GM23338 (cell line): ENCODE results near the gene PPP1R16B. TPM values are rescaled to one million over a fixed set of nuclear protein-coding genes. Genes with fewer than 3 reads are reported as not detected.

ENCODE experiments used
- ATAC-seq: fragments of 200-7000 bp; cut with Tn5 transposase; 3 replicates; pipeline ENCODE4 v1.9.1; 2020
- DNase-seq: peaks from one replicate; pipeline ENCODE4 v3.0.0-alpha.2; 2015; ENCODE audit warnings: low spot score
- H2AFZ ChIP-seq: fragments of 200-600 bp; sonication (generic); 2 replicates; pipeline ENCODE4 v1.8.0; 2016; ENCODE audit warnings: antibody characterized with exemption, mild to moderate bottlenecking, moderate library complexity
- H3F3A ChIP-seq: fragments of 200-600 bp; sonication (generic); replicated peaks from 2 replicates; pipeline ENCODE4 v1.8.0; 2017; ENCODE audit warnings: antibody characterized with exemption, mixed run types, low read depth
- H3K27ac ChIP-seq: fragments of 200-600 bp; sonication (generic); 2 replicates; pipeline ENCODE4 v1.6.1; 2016; ENCODE audit warnings: low read depth
- H3K27me3 ChIP-seq: fragments of 200-600 bp; sonication (generic); 2 replicates; pipeline ENCODE4 v1.8.0; 2016; ENCODE audit warnings: mild to moderate bottlenecking, mixed run types, moderate library complexity; ENCODE audit not compliant: insufficient read depth
- H3K36me3 ChIP-seq: fragments of 200-600 bp; sonication (generic); 2 replicates; pipeline ENCODE4 v1.8.0; 2016; ENCODE audit warnings: mild to moderate bottlenecking; ENCODE audit not compliant: insufficient read depth
- H3K4me1 ChIP-seq: fragments of 200-600 bp; sonication (generic); 2 replicates; pipeline ENCODE4 v1.8.0; 2016; ENCODE audit warnings: mild to moderate bottlenecking, moderate library complexity; ENCODE audit not compliant: insufficient read depth
- H3K4me2 ChIP-seq: fragments of 200-600 bp; sonication (generic); 2 replicates; pipeline ENCODE4 v1.7.1; 2017; ENCODE audit warnings: mixed run types
- H3K4me3 ChIP-seq: fragments of 200-600 bp; sonication (generic); 2 replicates; pipeline ENCODE4 v1.6.1; 2016; ENCODE audit warnings: mixed run types
- H3K79me2 ChIP-seq: fragments of 200-600 bp; sonication (generic); replicated peaks from 2 replicates; pipeline ENCODE4 v1.8.0; 2017; ENCODE audit warnings: mild to moderate bottlenecking; ENCODE audit not compliant: insufficient read depth
- H3K9me2 ChIP-seq: fragments of 200-600 bp; sonication (generic); 2 replicates; pipeline ENCODE4 v1.8.0; 2017; ENCODE audit not compliant: insufficient read depth
- H4K20me1 ChIP-seq: fragments of 200-600 bp; sonication (generic); replicated peaks from 2 replicates; pipeline ENCODE4 v1.8.0; 2017; ENCODE audit warnings: mild to moderate bottlenecking; ENCODE audit not compliant: insufficient read depth
- H3K27ac Mint-ChIP-seq: 2 replicates; pipeline ENCODE4 v1.8.0; 2020; ENCODE audit warnings: inconsistent platforms, mild to moderate bottlenecking, moderate library complexity, mixed read lengths
- H3K27me3 Mint-ChIP-seq: 3 replicates; pipeline ENCODE4 v1.8.0; 2022; ENCODE audit warnings: low read depth, mild to moderate bottlenecking, moderate library complexity, mixed read lengths, inconsistent platforms; ENCODE audit not compliant: insufficient read depth, poor library complexity
- H3K36me3 Mint-ChIP-seq: 3 replicates; pipeline ENCODE4 v1.8.0; 2021; ENCODE audit warnings: low read depth, mild to moderate bottlenecking, inconsistent platforms, moderate library complexity, mixed read lengths
- H3K4me1 Mint-ChIP-seq: 3 replicates; pipeline ENCODE4 v1.8.0; 2020; ENCODE audit warnings: mild to moderate bottlenecking, inconsistent platforms, mixed read lengths
- H3K4me3 Mint-ChIP-seq: 3 replicates; pipeline ENCODE4 v1.8.0; 2021; ENCODE audit warnings: moderate library complexity, mild to moderate bottlenecking, inconsistent platforms, mixed read lengths
- H3K9me3 Mint-ChIP-seq: 3 replicates; pipeline ENCODE4 v1.8.0; 2020; ENCODE audit warnings: moderate library complexity, mild to moderate bottlenecking, inconsistent platforms, mixed read lengths
- EZH2 ChIP-seq: fragments of 200-600 bp; sonication (generic); IDR thresholded peaks from one replicate; pipeline ENCODE4 v1.8.0; 2017; ENCODE audit warnings: antibody characterized with exemption, mild to moderate bottlenecking, low read depth; ENCODE audit not compliant: unreplicated experiment
- EZH2phosphoT487 ChIP-seq: fragments of 200-600 bp; sonication (generic); IDR thresholded peaks from one replicate; pipeline ENCODE4 v1.8.1; 2018; ENCODE audit warnings: antibody characterized with exemption; ENCODE audit not compliant: unreplicated experiment
- STAT1 ChIP-seq: IDR thresholded peaks from one replicate; pipeline ENCODE4 v1.6.1; 2016; ENCODE audit warnings: antibody characterized with exemption; ENCODE audit not compliant: unreplicated experiment
- ZNF114 ChIP-seq: fragments of 250-450 bp; sonication (Bioruptor Pico); IDR thresholded peaks from 2 replicates; pipeline ENCODE4 v1.5.0; 2020; ENCODE audit warnings: mild to moderate bottlenecking, moderate library complexity
- ZNF331 ChIP-seq: fragments of 250-450 bp; sonication (Bioruptor Pico); IDR thresholded peaks from 2 replicates; pipeline ENCODE4 v1.5.0; 2020; ENCODE audit warnings: low read depth, mild to moderate bottlenecking, moderate library complexity
- polyA plus RNA-seq: library from polyadenylated mRNA; unstranded; fragments of >200 nt; fragmentation: Nextera tagmentation; extraction: Ambion mirVana; gene quantifications from 2 replicates; pipeline ENCODE4 v1.2.1, GENCODE V29; 2016
- total RNA-seq: library from RNA; depleted of rRNA; stranded (reverse); fragments of >200 nt; shearing (Covaris generic); gene quantifications from 2 replicates; pipeline ENCODE4 v1.2.3, GENCODE V29; 2014
- TF ChIP-seq, protein P1 (sequence below): IDR thresholded peaks from one replicate; pipeline ENCODE4 v1.6.1; 2018; ENCODE audit warnings: antibody characterized with exemption; ENCODE audit not compliant: unreplicated experiment
- TF ChIP-seq, protein P2 (sequence below): IDR thresholded peaks from 2 replicates; pipeline ENCODE4 v1.6.1; 2016; ENCODE audit warnings: antibody characterized with exemption
- TF ChIP-seq, protein P3 (sequence below): fragments of 250-450 bp; sonication (Bioruptor Pico); IDR thresholded peaks from 2 replicates; pipeline ENCODE4 v1.5.0; 2020; ENCODE audit warnings: mild to moderate bottlenecking, moderate library complexity

Gene PPP1R16B
- total and polyA plus RNA-seq, 2 experiments from 2014 or later: 1.6 to 11.5 TPM

DNA sequence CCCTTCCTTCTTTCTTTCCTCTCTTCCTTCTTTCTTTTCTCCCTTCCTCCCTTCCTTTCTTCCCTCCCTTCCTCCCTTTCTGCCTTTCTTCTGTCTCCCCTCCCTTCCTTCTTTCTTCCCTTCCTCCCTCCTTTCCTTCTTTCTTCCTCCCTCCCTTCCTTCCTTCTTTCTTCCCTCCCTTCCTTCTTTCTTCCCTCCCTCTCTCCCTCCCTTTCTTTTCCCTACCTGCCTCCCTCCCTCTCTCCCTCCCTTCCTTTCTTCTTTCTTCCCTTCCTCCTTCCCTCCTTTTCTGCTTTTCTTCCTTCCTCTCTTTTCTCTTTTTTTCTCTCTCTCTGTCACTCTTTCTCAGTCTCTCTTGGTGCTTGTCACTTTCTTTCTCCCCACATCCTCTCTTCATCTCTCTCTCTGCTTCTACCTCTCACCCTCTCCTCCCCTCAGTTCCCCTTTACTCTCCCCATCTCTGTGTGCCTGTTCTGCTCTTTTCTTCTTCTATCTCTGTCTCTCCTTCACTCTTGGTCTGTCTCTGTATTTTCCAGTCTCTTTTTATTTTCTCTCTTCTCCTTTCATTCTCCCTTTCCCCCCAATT, 90.6 kb downstream of the PPP1R16B start (continued):
- no peak for TF ChIP-seq ZNF331 (CRISPR knock-in tag)
- TF ChIP-seq, protein P1, sequence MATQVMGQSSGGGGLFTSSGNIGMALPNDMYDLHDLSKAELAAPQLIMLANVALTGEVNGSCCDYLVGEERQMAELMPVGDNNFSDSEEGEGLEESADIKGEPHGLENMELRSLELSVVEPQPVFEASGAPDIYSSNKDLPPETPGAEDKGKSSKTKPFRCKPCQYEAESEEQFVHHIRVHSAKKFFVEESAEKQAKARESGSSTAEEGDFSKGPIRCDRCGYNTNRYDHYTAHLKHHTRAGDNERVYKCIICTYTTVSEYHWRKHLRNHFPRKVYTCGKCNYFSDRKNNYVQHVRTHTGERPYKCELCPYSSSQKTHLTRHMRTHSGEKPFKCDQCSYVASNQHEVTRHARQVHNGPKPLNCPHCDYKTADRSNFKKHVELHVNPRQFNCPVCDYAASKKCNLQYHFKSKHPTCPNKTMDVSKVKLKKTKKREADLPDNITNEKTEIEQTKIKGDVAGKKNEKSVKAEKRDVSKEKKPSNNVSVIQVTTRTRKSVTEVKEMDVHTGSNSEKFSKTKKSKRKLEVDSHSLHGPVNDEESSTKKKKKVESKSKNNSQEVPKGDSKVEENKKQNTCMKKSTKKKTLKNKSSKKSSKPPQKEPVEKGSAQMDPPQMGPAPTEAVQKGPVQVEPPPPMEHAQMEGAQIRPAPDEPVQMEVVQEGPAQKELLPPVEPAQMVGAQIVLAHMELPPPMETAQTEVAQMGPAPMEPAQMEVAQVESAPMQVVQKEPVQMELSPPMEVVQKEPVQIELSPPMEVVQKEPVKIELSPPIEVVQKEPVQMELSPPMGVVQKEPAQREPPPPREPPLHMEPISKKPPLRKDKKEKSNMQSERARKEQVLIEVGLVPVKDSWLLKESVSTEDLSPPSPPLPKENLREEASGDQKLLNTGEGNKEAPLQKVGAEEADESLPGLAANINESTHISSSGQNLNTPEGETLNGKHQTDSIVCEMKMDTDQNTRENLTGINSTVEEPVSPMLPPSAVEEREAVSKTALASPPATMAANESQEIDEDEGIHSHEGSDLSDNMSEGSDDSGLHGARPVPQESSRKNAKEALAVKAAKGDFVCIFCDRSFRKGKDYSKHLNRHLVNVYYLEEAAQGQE: no peak

DNA sequence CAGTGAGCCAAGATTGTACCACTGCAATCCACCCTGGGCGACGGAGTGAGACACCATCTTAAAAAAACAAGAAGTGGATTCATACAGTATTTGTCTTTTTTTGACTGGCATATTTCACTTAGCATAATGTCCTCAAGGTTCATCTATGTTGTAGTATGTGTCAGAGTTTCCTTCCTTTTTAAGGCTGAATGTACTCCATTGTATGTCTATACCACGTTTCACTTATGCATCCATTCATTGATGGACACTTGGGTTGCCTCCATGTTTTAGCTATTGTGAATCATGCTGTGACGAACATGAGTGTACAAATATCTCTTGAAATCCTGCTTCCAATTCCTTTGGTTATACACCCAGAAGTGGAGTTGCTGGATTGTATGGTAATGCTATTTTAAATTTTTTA, 91.8 kb downstream of the PPP1R16B start:
- TF ChIP-seq ZNF331 (CRISPR knock-in tag): no peak
- TF ChIP-seq ZNF114 (CRISPR knock-in tag): no peak
- TF ChIP-seq EZH2: no peak
- no peak for TF ChIP-seq EZH2phosphoT487
- TF ChIP-seq, protein P2, sequence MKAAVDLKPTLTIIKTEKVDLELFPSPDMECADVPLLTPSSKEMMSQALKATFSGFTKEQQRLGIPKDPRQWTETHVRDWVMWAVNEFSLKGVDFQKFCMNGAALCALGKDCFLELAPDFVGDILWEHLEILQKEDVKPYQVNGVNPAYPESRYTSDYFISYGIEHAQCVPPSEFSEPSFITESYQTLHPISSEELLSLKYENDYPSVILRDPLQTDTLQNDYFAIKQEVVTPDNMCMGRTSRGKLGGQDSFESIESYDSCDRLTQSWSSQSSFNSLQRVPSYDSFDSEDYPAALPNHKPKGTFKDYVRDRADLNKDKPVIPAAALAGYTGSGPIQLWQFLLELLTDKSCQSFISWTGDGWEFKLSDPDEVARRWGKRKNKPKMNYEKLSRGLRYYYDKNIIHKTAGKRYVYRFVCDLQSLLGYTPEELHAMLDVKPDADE: no peak
- TF ChIP-seq, protein P3, sequence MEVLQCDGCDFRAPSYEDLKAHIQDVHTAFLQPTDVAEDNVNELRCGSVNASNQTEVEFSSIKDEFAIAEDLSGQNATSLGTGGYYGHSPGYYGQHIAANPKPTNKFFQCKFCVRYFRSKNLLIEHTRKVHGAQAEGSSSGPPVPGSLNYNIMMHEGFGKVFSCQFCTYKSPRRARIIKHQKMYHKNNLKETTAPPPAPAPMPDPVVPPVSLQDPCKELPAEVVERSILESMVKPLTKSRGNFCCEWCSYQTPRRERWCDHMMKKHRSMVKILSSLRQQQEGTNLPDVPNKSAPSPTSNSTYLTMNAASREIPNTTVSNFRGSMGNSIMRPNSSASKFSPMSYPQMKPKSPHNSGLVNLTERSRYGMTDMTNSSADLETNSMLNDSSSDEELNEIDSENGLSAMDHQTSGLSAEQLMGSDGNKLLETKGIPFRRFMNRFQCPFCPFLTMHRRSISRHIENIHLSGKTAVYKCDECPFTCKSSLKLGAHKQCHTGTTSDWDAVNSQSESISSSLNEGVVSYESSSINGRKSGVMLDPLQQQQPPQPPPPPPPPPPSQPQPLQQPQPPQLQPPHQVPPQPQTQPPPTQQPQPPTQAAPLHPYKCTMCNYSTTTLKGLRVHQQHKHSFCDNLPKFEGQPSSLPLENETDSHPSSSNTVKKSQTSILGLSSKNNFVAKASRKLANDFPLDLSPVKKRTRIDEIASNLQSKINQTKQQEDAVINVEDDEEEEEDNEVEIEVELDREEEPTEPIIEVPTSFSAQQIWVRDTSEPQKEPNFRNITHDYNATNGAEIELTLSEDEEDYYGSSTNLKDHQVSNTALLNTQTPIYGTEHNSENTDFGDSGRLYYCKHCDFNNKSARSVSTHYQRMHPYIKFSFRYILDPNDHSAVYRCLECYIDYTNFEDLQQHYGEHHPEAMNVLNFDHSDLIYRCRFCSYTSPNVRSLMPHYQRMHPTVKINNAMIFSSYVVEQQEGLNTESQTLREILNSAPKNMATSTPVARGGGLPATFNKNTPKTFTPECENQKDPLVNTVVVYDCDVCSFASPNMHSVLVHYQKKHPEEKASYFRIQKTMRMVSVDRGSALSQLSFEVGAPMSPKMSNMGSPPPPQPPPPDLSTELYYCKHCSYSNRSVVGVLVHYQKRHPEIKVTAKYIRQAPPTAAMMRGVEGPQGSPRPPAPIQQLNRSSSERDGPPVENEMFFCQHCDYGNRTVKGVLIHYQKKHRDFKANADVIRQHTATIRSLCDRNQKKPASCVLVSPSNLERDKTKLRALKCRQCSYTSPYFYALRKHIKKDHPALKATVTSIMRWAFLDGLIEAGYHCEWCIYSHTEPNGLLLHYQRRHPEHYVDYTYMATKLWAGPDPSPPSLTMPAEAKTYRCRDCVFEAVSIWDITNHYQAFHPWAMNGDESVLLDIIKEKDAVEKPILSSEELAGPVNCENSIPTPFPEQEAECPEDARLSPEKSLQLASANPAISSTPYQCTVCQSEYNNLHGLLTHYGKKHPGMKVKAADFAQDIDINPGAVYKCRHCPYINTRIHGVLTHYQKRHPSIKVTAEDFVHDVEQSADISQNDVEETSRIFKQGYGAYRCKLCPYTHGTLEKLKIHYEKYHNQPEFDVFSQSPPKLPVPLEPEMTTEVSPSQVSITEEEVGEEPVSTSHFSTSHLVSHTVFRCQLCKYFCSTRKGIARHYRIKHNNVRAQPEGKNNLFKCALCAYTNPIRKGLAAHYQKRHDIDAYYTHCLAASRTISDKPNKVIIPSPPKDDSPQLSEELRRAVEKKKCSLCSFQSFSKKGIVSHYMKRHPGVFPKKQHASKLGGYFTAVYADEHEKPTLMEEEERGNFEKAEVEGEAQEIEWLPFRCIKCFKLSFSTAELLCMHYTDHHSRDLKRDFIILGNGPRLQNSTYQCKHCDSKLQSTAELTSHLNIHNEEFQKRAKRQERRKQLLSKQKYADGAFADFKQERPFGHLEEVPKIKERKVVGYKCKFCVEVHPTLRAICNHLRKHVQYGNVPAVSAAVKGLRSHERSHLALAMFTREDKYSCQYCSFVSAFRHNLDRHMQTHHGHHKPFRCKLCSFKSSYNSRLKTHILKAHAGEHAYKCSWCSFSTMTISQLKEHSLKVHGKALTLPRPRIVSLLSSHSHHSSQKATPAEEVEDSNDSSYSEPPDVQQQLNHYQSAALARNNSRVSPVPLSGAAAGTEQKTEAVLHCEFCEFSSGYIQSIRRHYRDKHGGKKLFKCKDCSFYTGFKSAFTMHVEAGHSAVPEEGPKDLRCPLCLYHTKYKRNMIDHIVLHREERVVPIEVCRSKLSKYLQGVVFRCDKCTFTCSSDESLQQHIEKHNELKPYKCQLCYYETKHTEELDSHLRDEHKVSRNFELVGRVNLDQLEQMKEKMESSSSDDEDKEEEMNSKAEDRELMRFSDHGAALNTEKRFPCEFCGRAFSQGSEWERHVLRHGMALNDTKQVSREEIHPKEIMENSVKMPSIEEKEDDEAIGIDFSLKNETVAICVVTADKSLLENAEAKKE: no peak
- TF ChIP-seq STAT1: no peak
- no peak overlapping the region for H3K4me2 ChIP-seq
- no peaks in the 10 kb centered on the region; the same call in 1 of the 2 replicates for H4K20me1 ChIP-seq
- H3F3A ChIP-seq: no peaks in the 10 kb centered on the region
- no peak for ATAC-seq
- Mint-ChIP-seq H3K9me3 (no peaks in the 10 kb centered on the region), H3K27me3 (peaks cover 7% of the 10 kb centered on the region), H3K27ac (no peak overlapping the region), H3K4me3 (no peak overlapping the region), H3K36me3 (no peaks in the 10 kb centered on the region; the same call in 2 of the 3 replicates), H3K4me1 (peaks cover 14% of the 10 kb centered on the region)
- H2AFZ ChIP-seq: no peak overlapping the region
- no peaks in the 10 kb centered on the region for H3K36me3 ChIP-seq
- DNase-seq: no peak
- no peaks in the 10 kb centered on the region for H3K9me2 ChIP-seq
- H3K27ac ChIP-seq: no peak overlapping the region
- H3K4me1 ChIP-seq: peaks cover 5% of the 10 kb centered on the region
- no peaks in the 10 kb centered on the region for H3K27me3 ChIP-seq
- H3K4me3 ChIP-seq: no peak overlapping the region
- no peaks in the 10 kb centered on the region for H3K79me2 ChIP-seq
